GM12864 (cell line): Measurements from ENCODE around the gene TPST1.

Source experiments
- DNase-seq: peaks from one replicate; pipeline ENCODE4 v3.0.0-alpha.2; 2011; ENCODE audit warnings: low read depth
- H3K4me3 ChIP-seq: 2 replicates; pipeline ENCODE4 v1.5.1; 2011; ENCODE audit warnings: mild to moderate bottlenecking, low read depth, low read length, control low read depth
- TF ChIP-seq, protein P1 (sequence below): IDR thresholded peaks from 2 replicates; pipeline ENCODE4 v1.5.1; 2011; ENCODE audit warnings: low read depth, mild to moderate bottlenecking, moderate library complexity, low read length, control low read depth, inconsistent platforms; ENCODE audit errors: missing control alignments

Gene TPST1

DNA sequence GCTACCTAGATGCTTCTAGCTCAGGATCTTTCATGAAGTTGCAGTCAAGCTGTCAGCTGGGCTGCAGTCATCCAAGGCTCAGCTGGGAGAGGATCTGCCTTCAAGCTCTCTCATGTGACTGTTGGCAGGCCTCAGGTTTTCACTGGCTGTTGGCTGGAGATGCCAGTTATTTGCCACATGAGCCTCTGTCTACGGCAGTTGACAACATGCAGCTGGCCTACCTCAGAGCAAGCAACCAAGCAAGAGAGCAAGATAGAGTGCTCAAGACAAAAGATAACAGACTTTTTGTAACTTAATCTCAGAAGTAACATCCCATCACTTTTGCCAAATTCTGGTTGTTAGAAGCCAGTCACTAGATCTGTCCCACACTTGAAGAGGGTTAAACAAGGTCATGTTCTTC, 125.8 kb downstream of the TPST1 start:
- H3K4me3 ChIP-seq: no peak overlapping the region
- DNase-seq: no peak
- TF ChIP-seq, protein P1, sequence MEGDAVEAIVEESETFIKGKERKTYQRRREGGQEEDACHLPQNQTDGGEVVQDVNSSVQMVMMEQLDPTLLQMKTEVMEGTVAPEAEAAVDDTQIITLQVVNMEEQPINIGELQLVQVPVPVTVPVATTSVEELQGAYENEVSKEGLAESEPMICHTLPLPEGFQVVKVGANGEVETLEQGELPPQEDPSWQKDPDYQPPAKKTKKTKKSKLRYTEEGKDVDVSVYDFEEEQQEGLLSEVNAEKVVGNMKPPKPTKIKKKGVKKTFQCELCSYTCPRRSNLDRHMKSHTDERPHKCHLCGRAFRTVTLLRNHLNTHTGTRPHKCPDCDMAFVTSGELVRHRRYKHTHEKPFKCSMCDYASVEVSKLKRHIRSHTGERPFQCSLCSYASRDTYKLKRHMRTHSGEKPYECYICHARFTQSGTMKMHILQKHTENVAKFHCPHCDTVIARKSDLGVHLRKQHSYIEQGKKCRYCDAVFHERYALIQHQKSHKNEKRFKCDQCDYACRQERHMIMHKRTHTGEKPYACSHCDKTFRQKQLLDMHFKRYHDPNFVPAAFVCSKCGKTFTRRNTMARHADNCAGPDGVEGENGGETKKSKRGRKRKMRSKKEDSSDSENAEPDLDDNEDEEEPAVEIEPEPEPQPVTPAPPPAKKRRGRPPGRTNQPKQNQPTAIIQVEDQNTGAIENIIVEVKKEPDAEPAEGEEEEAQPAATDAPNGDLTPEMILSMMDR: no peak

DNA sequence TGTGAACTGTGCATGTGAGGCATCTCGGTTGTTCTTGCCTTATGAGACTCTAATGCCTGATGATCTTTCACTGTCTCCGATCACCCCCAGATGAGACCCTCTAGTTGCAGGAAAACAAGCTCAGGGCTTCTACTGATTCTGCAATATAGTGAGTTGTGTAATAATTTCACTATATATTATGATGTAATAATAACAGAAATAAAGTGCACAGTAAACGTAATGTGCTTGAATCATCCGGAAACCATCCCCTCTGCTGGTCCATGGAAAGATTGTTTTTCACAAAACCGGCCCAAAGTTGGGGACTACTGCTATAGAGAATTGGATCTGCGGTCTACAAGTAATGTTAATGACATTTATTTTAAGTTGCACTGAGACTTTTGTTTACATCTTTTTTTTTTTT, 126.7 kb downstream of the TPST1 start:
- TF ChIP-seq, protein P1: no peak
- no peak overlapping the region for H3K4me3 ChIP-seq
- no peak for DNase-seq

DNA sequence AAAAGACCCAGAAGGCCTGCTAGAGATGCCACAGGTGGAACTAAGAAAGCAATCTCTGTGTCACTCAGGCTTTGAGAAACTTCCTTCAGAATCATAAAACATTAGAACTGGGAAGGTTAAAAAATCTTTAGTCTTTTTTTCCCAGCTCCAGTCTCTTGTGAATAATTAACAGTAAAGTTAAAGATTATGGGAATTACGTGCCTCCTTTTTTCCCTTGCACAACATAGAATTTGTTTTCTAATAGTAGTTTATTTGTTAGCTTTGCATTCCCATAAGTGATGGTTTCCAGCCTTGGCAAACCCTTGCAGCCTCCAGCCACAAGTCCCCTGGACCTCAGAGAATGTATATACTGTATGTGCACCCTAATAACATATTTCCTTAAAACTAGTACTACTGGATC, 128.3 kb downstream of the TPST1 start:
- DNase-seq: no peak
- no peak overlapping the region for H3K4me3 ChIP-seq
- TF ChIP-seq, protein P1: no peak

DNA sequence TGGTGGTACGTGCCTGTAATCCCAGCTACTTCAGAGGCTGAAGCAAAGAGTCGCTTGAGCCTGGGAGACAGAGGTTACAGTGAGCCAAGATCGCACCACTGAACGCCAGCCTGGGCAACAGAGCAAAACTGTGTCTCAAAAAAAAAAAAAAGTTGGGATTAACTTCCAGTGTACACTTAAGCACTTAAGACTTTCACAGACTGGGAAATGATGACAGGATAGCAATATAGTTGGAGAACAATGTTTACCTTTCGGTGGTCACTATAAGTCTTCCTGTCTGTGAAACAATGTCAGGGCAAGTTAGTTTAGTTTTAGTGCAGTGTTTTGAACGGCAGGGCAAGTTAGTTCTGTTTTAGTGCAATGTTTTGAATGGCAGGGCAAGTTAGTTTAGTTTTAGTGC, 130.2 kb downstream of the TPST1 start:
- no peak overlapping the region for H3K4me3 ChIP-seq
- TF ChIP-seq, protein P1: no peak
- DNase-seq: no peak

DNA sequence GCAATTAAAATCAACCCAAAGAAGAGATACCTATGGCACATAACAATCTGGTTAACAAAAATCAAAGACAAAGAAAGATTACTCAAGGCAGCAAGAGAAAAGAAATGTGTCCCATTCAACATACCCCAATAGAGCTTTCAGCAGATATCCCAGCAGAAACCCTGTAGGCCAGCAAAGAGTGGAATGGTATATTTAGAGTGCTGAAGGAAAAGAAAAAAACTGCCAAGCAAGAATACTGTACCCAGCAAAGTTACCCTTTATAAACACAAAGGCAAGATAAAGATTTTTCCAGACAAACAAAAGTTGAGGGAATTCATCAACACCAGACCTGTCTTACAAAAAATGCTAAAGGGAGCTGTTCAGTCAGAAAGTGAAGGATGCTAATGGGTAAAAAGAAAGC, 131.6 kb downstream of the TPST1 start:
- no peak for DNase-seq
- TF ChIP-seq, protein P1: no peak

DNA sequence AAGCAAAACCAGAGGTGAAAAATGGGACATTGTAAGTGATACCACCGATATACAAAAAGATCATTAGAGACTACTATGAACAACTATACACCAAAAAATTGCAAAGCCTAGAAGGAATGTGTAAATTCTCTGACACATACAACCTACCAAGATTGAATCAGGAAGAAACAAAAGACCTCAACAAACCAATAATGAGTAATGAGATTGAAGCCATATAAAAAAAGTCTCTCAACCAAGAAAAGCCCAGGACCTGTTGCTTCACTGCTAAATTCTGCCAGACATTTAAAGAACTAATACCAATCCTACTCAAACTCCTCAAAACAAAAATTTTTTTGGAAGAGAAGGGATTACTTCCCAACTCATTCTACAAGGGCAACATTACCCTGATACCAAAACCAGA, 134.0 kb downstream of the TPST1 start:
- DNase-seq: no peak
- TF ChIP-seq, protein P1: no peak
- no peak overlapping the region for H3K4me3 ChIP-seq

More for the DNA sequence above, 131.6 kb downstream of the TPST1 start:
- H3K4me3 ChIP-seq: no peak overlapping the region

DNA sequence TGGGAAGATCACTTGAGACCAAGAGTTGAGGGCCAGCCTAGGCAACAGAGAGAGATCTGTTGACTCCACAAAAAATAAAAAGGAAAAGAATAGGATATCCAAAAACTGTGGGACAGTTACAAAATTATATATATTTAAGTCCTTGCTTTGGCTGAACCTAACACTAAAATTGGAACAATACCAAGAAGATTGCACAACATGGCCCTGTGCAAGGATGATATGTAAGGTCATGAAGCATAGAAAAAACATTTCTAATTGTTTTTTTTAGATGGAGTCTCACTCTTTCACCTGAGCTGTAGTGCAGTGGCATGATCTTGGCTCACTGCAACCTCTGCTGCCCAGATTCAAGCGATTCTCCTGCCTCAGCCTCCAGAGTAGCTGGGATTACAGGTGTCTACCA, 139.0 kb downstream of the TPST1 start:
- DNase-seq: no peak
- no peak overlapping the region for H3K4me3 ChIP-seq
- TF ChIP-seq, protein P1: no peak
